Embryonic facial prominence (tissue), 1 donor: ENCODE data around the gene ANKRD13B.

Experiments used
- DNase-seq: peaks from one replicate; pipeline ENCODE4 v3.0.0-alpha.2; 2016; ENCODE audit errors: extremely low spot score

ANKRD13B gene

DNA sequence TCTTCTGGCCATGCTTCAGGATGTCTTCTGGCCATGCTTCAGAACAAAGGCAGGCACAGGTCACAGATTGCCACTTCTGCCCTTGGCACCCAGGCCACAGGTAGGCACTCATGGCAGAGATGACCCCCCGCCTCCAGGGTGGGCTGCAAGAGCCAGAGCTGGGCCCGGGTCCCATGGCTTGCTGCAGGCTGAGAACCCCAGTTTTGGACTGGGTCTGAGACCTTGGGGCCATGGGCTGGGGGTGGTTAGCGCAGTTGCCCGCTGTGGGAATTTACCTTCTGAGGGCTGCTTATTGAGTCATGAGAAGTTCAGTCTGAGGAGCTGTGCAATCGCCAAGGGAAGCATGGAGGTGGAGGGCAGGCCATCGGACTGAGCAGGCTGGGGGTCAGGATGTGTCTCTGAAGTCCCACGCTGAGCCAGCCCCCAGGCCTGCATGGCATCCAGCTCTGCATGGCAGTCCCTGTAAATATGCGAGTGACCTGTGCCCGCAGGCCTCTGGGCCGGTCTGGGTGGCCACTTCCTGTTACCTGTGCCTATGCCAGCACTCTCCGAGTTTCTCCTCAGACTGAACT is 1.7 kb downstream of the ANKRD13B start:
- no peak for DNase-seq

DNA sequence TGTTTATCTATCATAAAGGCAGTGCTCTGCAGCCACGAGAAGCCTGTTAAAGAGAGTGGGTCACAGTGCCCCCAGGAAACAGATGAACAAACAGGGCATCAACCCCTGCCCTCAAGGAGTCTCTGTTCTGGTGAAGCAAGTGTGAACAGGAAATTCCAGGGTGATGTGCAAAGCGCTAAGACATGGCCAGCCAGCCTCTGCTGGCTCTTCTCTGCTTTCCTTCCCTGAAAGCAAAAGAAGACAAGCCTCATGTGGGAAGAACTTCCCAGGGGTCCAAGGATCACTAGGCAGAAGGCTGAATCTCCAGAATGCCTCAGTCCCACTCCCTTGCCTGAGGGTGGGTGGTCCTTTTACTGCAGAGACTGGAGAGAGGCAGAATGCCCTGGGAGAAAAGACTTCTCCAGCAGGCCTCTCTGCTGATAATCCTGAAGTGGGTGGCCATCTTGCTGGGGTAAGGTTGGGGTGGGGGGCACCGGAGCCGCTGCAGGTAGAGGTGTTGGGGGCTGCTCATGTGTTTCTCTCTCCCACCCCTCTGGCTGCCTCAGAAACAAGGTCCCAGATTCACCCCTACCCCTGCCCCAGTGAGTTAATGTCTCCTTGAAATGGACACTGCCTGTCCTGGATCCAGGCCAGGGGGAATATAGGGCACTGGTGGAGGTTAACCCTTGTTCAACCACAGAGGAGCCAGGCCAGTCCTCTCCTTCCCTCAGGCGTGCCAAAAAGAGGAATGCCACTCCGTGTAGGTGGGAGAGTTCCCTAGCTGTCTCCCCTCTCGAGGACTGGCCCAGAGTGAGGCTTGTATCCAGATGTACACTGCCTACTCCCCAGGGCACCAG is 2.4 kb downstream of the ANKRD13B start:
- DNase-seq, result no peak

DNA sequence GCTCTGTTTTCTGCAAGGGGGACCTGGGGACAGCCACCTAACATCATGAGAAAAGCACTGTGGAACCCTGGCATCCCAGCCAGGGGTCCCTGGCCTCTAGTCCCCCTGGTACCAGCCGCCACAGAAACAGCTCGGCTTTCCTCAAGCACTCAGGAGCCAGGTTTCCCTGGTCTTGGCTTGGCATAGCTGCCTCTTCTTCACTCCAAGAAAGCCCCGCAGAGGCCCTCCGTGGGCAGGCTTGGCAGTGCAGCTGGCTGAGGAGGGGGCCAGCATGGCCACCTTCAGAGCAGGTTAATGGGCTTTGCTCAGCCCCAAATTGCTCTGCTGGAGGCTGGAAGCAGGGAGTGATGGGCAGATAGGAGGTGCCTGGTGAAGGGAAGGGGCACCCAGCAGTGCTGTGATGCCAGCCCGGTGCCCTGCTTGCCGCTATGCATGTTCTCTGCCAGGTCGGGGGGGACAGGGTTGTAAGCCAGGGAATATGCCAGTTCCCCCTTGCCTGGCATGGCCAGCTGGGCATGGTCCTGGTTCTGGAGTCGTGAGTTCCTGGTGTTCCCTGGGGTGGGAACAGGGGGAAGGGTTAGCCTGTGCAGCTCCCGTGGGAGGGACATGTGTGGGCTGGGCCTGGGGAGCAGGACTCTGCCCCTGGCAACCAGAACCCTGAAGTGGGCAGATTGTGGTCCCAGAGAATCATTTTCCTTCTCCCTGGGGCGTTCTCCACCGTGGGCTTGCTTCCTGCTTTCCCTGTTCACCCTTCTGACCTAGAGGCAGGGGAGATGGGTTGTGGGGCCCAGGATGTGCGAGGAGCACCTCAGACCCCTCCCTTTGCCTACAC is 3.2 kb downstream of the ANKRD13B start:
- no peak for DNase-seq

DNA sequence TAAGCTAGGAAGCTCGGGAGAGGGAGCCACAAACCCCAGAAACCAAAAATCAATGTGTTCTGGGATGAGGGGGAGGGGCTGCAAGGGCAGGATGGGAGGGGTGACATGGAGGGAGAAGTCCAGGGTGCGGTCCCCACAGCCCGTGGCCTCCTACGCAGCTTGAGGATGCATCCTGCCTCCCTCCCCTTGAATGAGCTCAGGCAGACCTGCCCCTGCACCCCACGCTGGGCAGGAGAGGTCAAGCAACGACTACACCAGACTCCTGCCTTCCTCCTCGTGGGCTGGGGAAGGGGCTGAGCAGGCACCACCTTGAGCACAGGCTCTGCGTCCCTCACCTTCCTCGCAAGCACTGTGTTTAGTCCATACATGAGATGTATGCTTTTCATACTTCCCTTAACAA is 3.9 kb downstream of the ANKRD13B start:
- DNase-seq, result no peak

DNA sequence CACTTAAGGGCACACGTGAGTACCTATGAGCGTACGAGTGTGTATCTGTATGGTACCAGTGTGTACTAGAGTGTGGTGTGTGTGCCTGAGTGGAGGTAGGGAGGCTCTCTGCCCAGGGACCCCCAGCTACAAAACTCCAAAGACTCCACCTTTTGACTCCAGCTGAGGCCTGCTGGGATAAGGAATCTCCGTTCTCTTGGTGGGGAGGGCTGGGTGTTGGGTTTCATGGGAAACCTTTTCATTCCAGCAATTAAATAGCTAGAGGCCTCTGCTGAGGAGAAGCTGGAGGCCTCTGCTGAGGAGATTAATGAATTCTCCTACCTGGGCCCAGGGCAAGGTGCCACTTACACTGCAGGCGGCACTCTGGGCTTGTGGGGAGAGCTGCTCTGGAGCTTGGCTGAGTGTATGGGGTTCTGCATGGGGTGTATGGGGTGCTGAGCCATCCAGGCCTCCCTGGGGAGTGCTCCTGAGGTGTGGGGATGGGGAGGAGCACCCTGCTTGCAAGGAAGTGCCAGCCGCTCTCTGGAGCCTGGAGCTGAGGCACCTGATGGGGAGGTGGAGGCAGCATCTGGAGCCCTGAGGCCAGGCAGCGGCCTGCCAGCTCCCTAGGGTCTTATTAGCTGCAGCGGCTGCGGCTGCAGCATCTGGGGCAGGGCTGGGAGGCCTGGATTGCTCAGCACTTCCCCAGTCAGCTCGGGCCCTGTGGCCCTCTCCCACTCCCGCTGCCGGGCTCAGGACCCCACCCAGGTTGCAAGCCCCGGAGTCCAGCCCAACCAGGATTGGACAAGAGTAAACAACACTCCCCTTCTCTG is 4.6 kb downstream of the ANKRD13B start:
- no peak for DNase-seq

DNA sequence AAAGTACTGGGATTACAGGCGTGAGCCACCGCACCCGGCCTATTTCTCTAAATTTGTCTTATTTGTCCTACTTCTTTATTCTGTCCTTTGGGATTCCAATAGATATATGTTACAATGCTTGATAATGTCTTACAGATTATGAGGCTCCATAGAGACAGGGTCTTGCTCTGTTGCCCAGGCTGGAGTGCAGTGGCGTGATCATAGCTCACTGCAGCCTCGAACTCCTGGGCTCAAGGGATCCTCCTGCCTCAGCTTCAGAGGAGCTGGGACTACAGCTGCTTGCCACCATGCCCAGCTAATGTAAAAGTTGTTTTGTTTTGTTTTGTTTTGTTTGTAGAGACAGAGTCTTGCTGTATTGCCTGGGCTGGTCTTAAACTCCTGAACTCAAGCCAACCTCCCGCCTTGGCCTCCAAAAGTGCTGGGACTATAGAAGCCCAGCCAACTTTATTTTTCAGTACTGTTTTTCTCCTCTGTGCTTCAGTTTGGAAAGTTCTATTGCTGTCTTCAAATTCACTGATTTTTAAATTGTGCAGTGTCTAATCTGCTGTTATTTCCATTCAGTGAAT is 10.3 kb downstream of the ANKRD13B start:
- no peak for DNase-seq

GRCh38 chr17:29607557-29608195 is 14.7 kb downstream of the ANKRD13B start:
- DNase-seq, result no peak

- no peak for DNase-seq
Measured at GRCh38 chr17:29608986-29609385, 16.1 kb downstream of the ANKRD13B start.

GRCh38 chr17:29610395-29610794 is 17.5 kb downstream of the ANKRD13B start:
- no peak for DNase-seq

- DNase-seq, result no peak
Measured at GRCh38 chr17:29611351-29612093, 18.6 kb downstream of the ANKRD13B start.

- DNase-seq, result no peak
Measured at GRCh38 chr17:29612094-29612403, 19.1 kb downstream of the ANKRD13B start.

DNA sequence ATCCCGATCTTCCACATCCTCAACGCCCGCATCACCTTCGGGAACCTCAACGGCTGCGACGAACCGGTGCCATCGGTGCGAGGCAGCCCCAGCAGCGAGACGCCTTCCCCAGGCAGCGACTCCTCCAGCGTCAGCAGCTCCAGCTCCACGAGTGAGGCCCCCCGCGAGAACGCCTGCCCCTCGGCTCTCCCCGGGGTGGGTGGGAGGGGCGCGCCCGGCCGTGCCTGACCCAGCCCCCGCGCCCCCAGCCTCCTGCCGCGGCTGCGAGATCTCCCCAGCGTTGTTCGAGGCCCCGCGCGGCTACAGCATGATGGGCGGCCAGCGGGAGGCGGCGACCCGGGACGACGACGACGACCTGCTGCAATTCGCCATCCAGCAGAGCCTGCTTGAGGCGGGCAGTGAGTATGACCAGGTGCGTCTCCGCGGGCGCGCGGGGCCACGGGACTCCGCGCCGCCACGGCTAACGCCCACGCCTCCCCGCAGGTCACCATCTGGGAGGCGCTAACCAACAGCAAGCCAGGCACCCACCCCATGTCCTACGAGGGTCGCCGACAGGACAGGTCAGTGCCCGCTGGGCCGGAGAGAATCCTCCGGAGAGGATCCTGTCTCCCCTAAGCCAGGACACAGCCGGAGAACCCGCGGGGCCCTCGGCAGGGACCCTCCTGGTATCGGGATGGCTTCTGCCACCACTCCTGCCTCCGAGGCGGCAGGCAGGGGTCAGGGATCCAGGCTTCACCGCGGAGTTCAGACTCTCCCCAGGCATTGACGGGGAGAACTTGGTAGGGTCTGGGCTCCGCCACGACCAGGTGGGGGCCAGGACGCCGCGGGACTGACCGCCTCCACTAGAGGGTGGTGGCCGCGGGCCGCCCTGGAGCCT is 19.7 kb downstream of the ANKRD13B start:
- DNase-seq, result no peak

GRCh38 chr17:29613352-29613837 is 20.5 kb downstream of the ANKRD13B start:
- peak; percentile 72 for DNase-seq

GRCh38 chr17:29613856-29614255 is 20.9 kb downstream of the ANKRD13B start:
- no peak for DNase-seq

DNA sequence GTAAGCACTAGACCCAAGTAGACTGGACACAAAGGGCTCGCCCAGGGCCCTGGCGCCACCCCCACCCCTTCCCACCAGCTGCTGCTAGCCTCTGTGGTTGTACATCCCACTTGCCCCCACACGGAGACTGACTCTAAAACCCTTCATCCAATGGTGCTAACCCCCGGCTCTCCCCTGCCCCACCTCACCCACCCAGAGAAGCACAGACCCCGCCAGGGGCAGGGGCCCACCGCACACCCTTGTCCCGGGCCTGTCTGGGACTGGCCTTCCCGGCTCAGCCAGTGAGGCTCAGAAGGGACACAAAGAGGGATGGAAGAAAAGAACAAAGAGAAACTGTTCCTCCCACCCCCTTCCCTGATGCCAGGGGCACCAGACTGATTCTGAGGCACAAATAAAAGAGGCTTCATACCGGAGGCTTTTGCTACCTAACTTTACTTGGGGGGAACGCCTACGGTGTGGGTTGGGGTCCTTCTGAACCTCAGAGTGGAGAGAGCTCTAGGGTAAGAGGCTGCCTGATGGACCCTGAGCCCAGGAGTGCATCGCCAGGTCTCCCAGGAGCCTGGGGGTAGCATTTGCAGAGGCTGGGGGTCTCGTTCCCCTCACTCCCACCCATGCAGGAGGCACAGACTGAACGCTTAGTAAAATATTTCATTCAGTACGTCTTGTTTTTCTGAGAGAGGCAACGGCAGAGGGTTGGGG is 21.6 kb downstream of the ANKRD13B start:
- DNase-seq, result no peak

- DNase-seq, result no peak
Measured at GRCh38 chr17:29615048-29615385, 22.1 kb downstream of the ANKRD13B start.

DNA sequence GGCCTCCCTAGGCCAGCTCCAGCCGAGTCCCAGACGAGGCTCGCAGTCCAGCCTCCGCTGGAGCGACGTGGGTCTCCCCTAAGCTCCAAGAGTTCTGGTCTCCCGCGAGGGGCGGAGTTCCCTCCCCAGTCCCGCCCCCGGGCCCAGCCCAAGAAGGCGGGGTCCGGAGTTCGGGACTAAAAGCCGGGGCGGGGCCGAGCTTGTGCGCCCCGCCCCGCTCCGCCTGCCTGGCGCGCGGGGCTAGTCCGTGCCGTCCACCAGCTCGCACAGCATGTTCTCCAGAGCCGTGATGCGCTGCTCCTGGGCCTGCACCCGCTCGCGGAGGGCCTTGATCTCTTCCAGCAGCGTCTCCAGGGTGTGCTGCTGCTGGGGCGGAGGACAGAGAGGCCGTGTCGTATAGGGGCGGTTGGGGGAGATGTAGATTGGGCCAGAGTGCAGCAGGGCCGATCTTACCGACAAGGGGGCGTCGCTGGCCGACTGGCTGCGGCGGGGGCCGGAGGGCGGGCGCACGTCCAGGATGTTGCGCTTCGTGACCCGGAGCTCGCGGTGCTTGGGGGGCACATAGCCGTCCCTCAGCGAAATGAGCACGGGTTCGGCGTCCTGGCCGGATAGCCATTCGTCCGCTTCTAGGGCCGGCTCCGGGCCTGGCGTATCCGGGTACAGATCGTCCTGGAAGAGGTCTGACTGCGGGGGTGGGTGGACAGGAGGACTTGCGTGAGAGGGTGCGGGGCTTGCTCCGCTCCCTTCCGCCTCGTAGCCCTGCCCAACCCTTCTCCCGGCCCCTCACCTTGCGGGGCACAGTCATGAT is 22.8 kb downstream of the ANKRD13B start:
- peak; percentile 54 for DNase-seq
